NB4 (cell line): Measurements from ENCODE around the gene TXLNG.

ENCODE experiments used
- DNase-seq: peaks from one replicate; pipeline ENCODE4 v3.0.0; 2010; ENCODE audit warnings: low read depth
- H3K4me3 ChIP-seq: one replicate; pipeline ENCODE4 v1.5.1; 2011; ENCODE audit warnings: mild to moderate bottlenecking, low read depth, low read length, moderate library complexity
- CTCF ChIP-seq: IDR thresholded peaks from one replicate; pipeline ENCODE4 v1.5.1; 2012; ENCODE audit warnings: low read depth, low read length
- MAX ChIP-seq: IDR thresholded peaks from 2 replicates; pipeline ENCODE4 v1.6.1; 2011; ENCODE audit warnings: low read depth, low read length
- MYC ChIP-seq: IDR thresholded peaks from 2 replicates; pipeline ENCODE4 v1.6.1; 2011; ENCODE audit warnings: low read depth, low read length
- POLR2A ChIP-seq: IDR thresholded peaks from 2 replicates; pipeline ENCODE4 v1.6.1; 2011; ENCODE audit warnings: mild to moderate bottlenecking; ENCODE audit not compliant: insufficient read length; ENCODE audit errors: extremely low read depth

The TXLNG gene

DNA sequence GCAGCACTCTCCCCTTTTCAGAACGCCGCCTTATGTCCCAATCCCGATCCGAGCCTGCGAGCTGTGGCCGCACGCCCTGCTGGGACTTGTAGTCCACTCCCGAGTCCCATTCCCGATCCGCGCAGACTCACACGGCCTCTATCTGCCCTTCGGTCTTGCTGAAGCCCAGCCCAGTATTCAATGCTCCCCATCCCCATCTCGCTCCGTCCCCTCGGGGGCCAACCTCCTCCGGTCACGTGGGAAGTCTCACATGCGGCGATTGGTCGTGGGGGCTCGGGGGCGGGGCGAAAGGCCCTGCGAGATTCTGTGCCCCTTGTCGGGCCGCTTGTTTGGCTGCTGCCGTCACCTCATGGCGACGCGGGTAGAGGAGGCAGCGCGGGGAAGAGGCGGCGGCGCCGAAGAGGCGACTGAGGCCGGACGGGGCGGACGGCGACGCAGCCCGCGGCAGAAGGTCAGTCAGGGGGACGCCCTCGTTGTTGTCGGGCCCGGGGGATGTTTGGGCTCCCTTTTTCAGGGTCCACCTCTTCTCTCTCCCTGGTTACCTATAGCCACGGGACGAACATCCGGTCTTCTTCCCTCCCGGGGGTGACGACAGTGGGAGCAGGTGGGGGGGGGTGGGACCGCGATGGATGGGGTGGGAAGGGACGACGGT, at the start of gene TXLNG:
Gene TXLNG (plus strand): TSS at position 328 of the 652 bp plus-strand sequence. CDS start 22 bp downstream, at position 350.
- H3K4me3 ChIP-seq = peak within 1 kb of the TSS; percentile 76
- peak; percentile 77 for TF ChIP-seq POLR2A
- TF ChIP-seq CTCF = no peak
- TF ChIP-seq MYC = peak; percentile 19; the same call in 1 of the 2 replicates
- TF ChIP-seq MAX = peak; percentile 94
- DNase-seq = peak; percentile 99

GRCh38 chrX:16737024-16737423, 49.2 kb upstream of the TXLNG start:
- H3K4me3 ChIP-seq = no peak overlapping the region
- DNase-seq = no peak
- TF ChIP-seq MAX (no peak), MYC (no peak), POLR2A (no peak), CTCF (no peak)

GRCh38 chrX:16739574-16739973, 46.7 kb upstream of the TXLNG start:
- peak; percentile 55 for DNase-seq
- no peak overlapping the region for H3K4me3 ChIP-seq
- TF ChIP-seq MYC (no peak), CTCF (no peak), MAX (no peak), POLR2A (no peak)

GRCh38 chrX:16743604-16744325, 42.5 kb upstream of the TXLNG start:
- no peak for DNase-seq
- H3K4me3 ChIP-seq = no peak overlapping the region
- TF ChIP-seq MYC = no peak
- no peak for TF ChIP-seq MAX
- no peak for TF ChIP-seq POLR2A
- no peak for TF ChIP-seq CTCF

GRCh38 chrX:16745102-16745501, 41.2 kb upstream of the TXLNG start:
- no peak for TF ChIP-seq CTCF
- TF ChIP-seq POLR2A = no peak
- TF ChIP-seq MYC = no peak
- TF ChIP-seq MAX = no peak
- H3K4me3 ChIP-seq = no peak overlapping the region
- DNase-seq = no peak
